Measurements from ENCODE around the gene GHITM. TPM values are rescaled to one million over a fixed set of nuclear protein-coding genes. Genes with fewer than 3 reads are reported as not detected.

GHITM gene
- total and polyA plus RNA-seq, 2 of the 8 experiments (the other 6 are each of a cell fraction or from before 2014, with no cell fraction given) = 86.2 to 97.0 TPM

GRCh38 chr10:84200537-84201243, 61.4 kb downstream of the GHITM start:
- no peaks in the 10 kb centered on the region for H3K79me1 ChIP-seq (ENCODE audit: low read depth, low read length)
- H3K56ac ChIP-seq (replicated peaks; ENCODE audit: insufficient read length, low read depth, low read length) = no peak overlapping the region
- H3K4ac ChIP-seq (replicated peaks; ENCODE audit: insufficient read length, low read depth, low read length) = no peak overlapping the region
- H2AFZ ChIP-seq (ENCODE audit: low read length) = no peak overlapping the region
- no peaks in the 10 kb centered on the region for H3K4me1 ChIP-seq (replicated peaks in 1 of 4; ENCODE audit: control insufficient read depth in 3 of 4, insufficient read depth in 4 of 4, low read length in 3 of 4)
- DNase-seq (ENCODE audit: low read depth in 1 of 2, low spot score in 2 of 2) = no peak
- no peaks in the 10 kb centered on the region for H3K9me3 ChIP-seq (ENCODE audit: insufficient read depth in 2 of 2, low read depth in 1 of 2, low read length in 1 of 2)
- H3K27ac ChIP-seq (ENCODE audit: low read depth, low read length) = no peak overlapping the region
- no peak overlapping the region for H3K9ac ChIP-seq (replicated peaks in 1 of 4; ENCODE audit: extremely low read depth in 1 of 4, low read depth in 3 of 4, low read length in 3 of 4)
- FAIRE-seq = no peak
- H3K79me2 ChIP-seq (ENCODE audit: control insufficient read depth in 1 of 2, insufficient read depth in 2 of 2, low read length in 2 of 2) = no peaks in the 10 kb centered on the region
- H2BK5ac ChIP-seq (ENCODE audit: low read depth, low read length) = no peak overlapping the region
- H3K27me3 ChIP-seq (replicated peaks in 1 of 4; ENCODE audit: control insufficient read depth in 3 of 4, extremely low read depth in 1 of 4, insufficient read depth in 3 of 4, low read length in 3 of 4) = peaks cover 2 to 12% (median 7%) of the 10 kb centered on the region in 4 experiments; a peak in 6 of 7 replicates
- no peak overlapping the region for H2AK5ac ChIP-seq (ENCODE audit: low read depth, low read length)
- no peak overlapping the region for H2BK12ac ChIP-seq (ENCODE audit: low read depth, low read length)
- H3K23me2 ChIP-seq (ENCODE audit: low read depth, low read length) = no peaks in the 10 kb centered on the region
- no peak overlapping the region for H2BK120ac ChIP-seq (replicated peaks; ENCODE audit: low read depth, low read length)
- peak overlapping the region; percentile 57; the same call in 1 of the 2 replicates for H4K8ac ChIP-seq (ENCODE audit: extremely low read depth, insufficient read depth, low read length)
- H4K20me1 ChIP-seq (replicated peaks in 1 of 2; ENCODE audit: control insufficient read depth in 1 of 2, insufficient read depth in 2 of 2, low read length in 2 of 2) = peaks cover 0 to 6% of the 10 kb centered on the region in 2 experiments
- no peak overlapping the region for H3K23ac ChIP-seq (ENCODE audit: insufficient read length)
- H3K14ac ChIP-seq (ENCODE audit: insufficient read length) = no peak overlapping the region
- H3K36me3 ChIP-seq (ENCODE audit: control insufficient read depth in 2 of 4, insufficient read depth in 4 of 4, low read length in 3 of 4) = no peaks in the 10 kb centered on the region
- H2BK20ac ChIP-seq (ENCODE audit: low read length) = no peak overlapping the region
- H3K18ac ChIP-seq (ENCODE audit: extremely low read depth, low read length) = no peak overlapping the region
- no peak overlapping the region for H3K4me2 ChIP-seq (ENCODE audit: insufficient read depth in 1 of 2, low read depth in 2 of 2, low read length in 2 of 2)
- 81% methylated on average over 11 of the region's 11 CpGs; no CpG with 5 or more reads in 1 of the 2 experiments for WGBS, 2 experiments (ENCODE audit: extremely low coverage in 1 of 2, insufficient coverage in 1 of 2, insufficient read length in 1 of 2, insufficient replicate concordance in 2 of 2, low coverage in 1 of 2, low lambda C conversion rate in 2 of 2, missing lambda C conversion rate in 1 of 2)
- POLR2A ChIA-PET (ENCODE audit: partially characterized antibody) = no interaction called here
- H4K5ac ChIP-seq (ENCODE audit: insufficient read length, low read depth, low read length) = no peak overlapping the region
- no peak overlapping the region for H3K4me3 ChIP-seq (ENCODE audit: extremely low read depth in 1 of 4, insufficient read depth in 2 of 4, low read depth in 3 of 4, low read length in 4 of 4)
- H4K91ac ChIP-seq (replicated peaks; ENCODE audit: insufficient read length, low read length) = no peak overlapping the region
- CTCF ChIA-PET (ENCODE audit: partially characterized antibody) = interaction anchor here (0.7 to 10.8 kb wide), 12 partner anchors 8 to 349 kb away, joined by 3 to 248 read pairs (median 12); partner anchors contain the start of genes CDHR1 and GHITM
- no peak overlapping the region for H2BK15ac ChIP-seq (ENCODE audit: low read length)
- TF ChIP-seq PHF8 (conservative IDR thresholded peaks at IDR 0.05; ENCODE audit: low read depth, low read length) (no peak), CEBPB (IDR thresholded peaks at IDR 0.05; ENCODE audit: low read depth, low read length) (no peak), CTBP2 (IDR thresholded peaks at IDR 0.05; ENCODE audit: borderline replicate concordance, insufficient read depth, insufficient read length, low read length) (no peak), ATF3 (IDR thresholded peaks at IDR 0.05; ENCODE audit: insufficient read depth, low read depth, low read length) (no peak), MAX (IDR thresholded peaks at IDR 0.05) (no peak)

Data from H1 (cell line).